ENCODE data around the gene BDKRB2. TPM values are rescaled to one million over a fixed set of nuclear protein-coding genes. Genes with fewer than 3 reads are reported as not detected.

Gene BDKRB2
- total and polyA plus RNA-seq, 8 donors: 3.5 to 14.2 (median 6.1) TPM; not detected in 1

- Histone ChIP-seq H3K9me3 (no peaks in the 10 kb centered on the region), H3K4me1 (peaks cover 7 to 35% (median 26%) of the 10 kb centered on the region in 4 donors), H3K4me3 (peak overlapping the region in 3 of 4 donors; percentile 39 to 53 (median 44)), H3K27ac (peak overlapping the region; percentile 67 to 87 (median 81)), H3K36me3 (no peaks in the 10 kb centered on the region), H3K27me3 (peaks cover 0 to 9% (median 0%) of the 10 kb centered on the region in 3 donors)
- 64 to 83% (median 74%) methylated on average over 1 of the region's 1 CpG for WGBS, 5 donors
- no peak for TF ChIP-seq POLR2AphosphoS5 (IDR thresholded peaks at IDR 0.05)
- intact Hi-C loops (cut with DNase I; ENCODE audit: low total_unique reads): no loop called here
- no peak for DNase-seq
These were observed 1.0 kb upstream of the BDKRB2 start for GRCh38 chr14:96203635-96204034.

GRCh38 chr14:96205059-96205977 is 679 bp downstream of the BDKRB2 start:
- H3K4me3 ChIP-seq: peak overlapping the region; percentile 39 to 53 (median 44)
- no peaks in the 10 kb centered on the region for H3K9me3 ChIP-seq
- peaks cover 7 to 33% (median 25%) of the 10 kb centered on the region in 4 donors for H3K4me1 ChIP-seq
- H3K36me3 ChIP-seq: no peaks in the 10 kb centered on the region
- H3K27ac ChIP-seq: peak overlapping the region; percentile 67 to 87 (median 81)
- intact Hi-C loops (cut with DNase I; ENCODE audit: low total_unique reads): no loop called here
- WGBS, 5 donors: 35 to 45% (median 40%) methylated on average over 20 to 21 of the region's 21 CpGs
- peaks cover 0 to 9% (median 0%) of the 10 kb centered on the region in 3 donors for H3K27me3 ChIP-seq
- no peak for TF ChIP-seq POLR2AphosphoS5 (IDR thresholded peaks at IDR 0.05)
- no peak for TF ChIP-seq POLR2A (IDR thresholded peaks at IDR 0.05)
- no peak for TF ChIP-seq CTCF (IDR thresholded peaks at IDR 0.05)
- TF ChIP-seq EP300 (IDR thresholded peaks at IDR 0.05): no peak
- DNase-seq: no peak

- intact Hi-C loops (cut with DNase I; ENCODE audit: low total_unique reads): no loop called here
- Histone ChIP-seq H3K9me3 (peaks cover 0 to under 1% (median 0%) of the 10 kb centered on the region in 4 donors), H3K4me3 (peak overlapping the region; percentile 39 to 53 (median 44)), H3K27me3 (peaks cover 0 to 9% (median 0%) of the 10 kb centered on the region in 3 donors), H3K36me3 (no peaks in the 10 kb centered on the region), H3K4me1 (peaks cover 7 to 33% (median 25%) of the 10 kb centered on the region in 4 donors), H3K27ac (peak overlapping the region; percentile 11 to 87 (median 81))
- 29 to 55% (median 31%) methylated on average over 6 of the region's 6 CpGs for WGBS, 5 donors
- DNase-seq: no peak
- TF ChIP-seq EP300 (IDR thresholded peaks at IDR 0.05): no peak
- TF ChIP-seq POLR2AphosphoS5 (IDR thresholded peaks at IDR 0.05): no peak
- no peak for TF ChIP-seq POLR2A (IDR thresholded peaks at IDR 0.05)
- TF ChIP-seq CTCF (IDR thresholded peaks at IDR 0.05): no peak
These were observed 1.3 kb downstream of the BDKRB2 start for GRCh38 chr14:96205978-96206360.

- 33 to 47% (median 39%) methylated on average over 8 of the region's 8 CpGs for WGBS, 5 donors
- intact Hi-C loops (cut with DNase I; ENCODE audit: low total_unique reads): no loop called here
These were observed 1.8 kb downstream of the BDKRB2 start for GRCh38 chr14:96206461-96206860.

More at GRCh38 chr14:96206461-96206860, 1.8 kb downstream of the BDKRB2 start:
- TF ChIP-seq EP300 (IDR thresholded peaks at IDR 0.05): no peak
- no peak for TF ChIP-seq CTCF (IDR thresholded peaks at IDR 0.05)
- no peak for TF ChIP-seq POLR2A (IDR thresholded peaks at IDR 0.05)
- TF ChIP-seq POLR2AphosphoS5 (IDR thresholded peaks at IDR 0.05): no peak
- Histone ChIP-seq H3K4me3 (peak overlapping the region in 3 of 4 donors; percentile 39 to 53 (median 44)), H3K27ac (peak overlapping the region in 4 of 5 donors; percentile 77 to 87 (median 83)), H3K36me3 (no peaks in the 10 kb centered on the region), H3K9me3 (peaks cover 0 to 5% (median 2%) of the 10 kb centered on the region in 4 donors), H3K4me1 (peaks cover 7 to 33% (median 25%) of the 10 kb centered on the region in 4 donors), H3K27me3 (peaks cover 0 to 9% (median 0%) of the 10 kb centered on the region in 3 donors)
- peak in 1 of 2 donors; percentile 65 for DNase-seq
